ENCODE measurements around the gene GASK1B.

GASK1B gene

DNA sequence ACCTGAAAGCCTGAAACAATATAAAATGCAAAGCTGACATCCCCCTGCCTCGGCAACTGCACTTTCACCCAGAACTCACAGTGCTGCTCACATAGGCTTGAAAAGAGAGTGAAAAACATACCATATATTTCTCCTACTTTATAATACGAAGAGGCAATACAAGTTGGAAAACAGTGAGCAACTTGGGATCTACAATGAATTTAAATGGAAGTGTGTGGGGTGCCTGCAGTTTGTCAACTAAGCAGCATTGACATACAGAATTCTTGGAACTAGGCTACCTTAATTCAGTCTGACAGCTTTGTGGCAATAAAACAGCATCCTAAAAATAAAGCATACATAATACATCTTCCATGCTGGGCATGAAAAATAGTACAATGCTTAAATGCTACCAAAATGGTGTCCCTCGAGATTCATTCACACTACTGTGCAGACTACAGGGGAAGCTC is 8.0 kb downstream of the GASK1B start:
- Histone ChIP-seq H3K27me3 (ENCODE audit: insufficient read depth, poor library complexity, severe bottlenecking) (no peaks in the 10 kb centered on the region), H3K4me3 (replicated peaks; ENCODE audit: insufficient read depth, low read length) (no peak overlapping the region), H3K27ac (replicated peaks) (no peak overlapping the region)
- no peak for DNase-seq (ENCODE audit: low read depth in 1 of 2, low spot score in 1 of 2)
- TF ChIP-seq GABPA (IDR thresholded peaks at IDR 0.05; ENCODE audit: low read depth) (no peak), SPI1 (IDR thresholded peaks at IDR 0.05; ENCODE audit: borderline replicate concordance, low read depth) (no peak), POLR2AphosphoS5 (IDR thresholded peaks at IDR 0.05; ENCODE audit: low read depth) (no peak)
- TF ChIP-seq, protein P1, sequence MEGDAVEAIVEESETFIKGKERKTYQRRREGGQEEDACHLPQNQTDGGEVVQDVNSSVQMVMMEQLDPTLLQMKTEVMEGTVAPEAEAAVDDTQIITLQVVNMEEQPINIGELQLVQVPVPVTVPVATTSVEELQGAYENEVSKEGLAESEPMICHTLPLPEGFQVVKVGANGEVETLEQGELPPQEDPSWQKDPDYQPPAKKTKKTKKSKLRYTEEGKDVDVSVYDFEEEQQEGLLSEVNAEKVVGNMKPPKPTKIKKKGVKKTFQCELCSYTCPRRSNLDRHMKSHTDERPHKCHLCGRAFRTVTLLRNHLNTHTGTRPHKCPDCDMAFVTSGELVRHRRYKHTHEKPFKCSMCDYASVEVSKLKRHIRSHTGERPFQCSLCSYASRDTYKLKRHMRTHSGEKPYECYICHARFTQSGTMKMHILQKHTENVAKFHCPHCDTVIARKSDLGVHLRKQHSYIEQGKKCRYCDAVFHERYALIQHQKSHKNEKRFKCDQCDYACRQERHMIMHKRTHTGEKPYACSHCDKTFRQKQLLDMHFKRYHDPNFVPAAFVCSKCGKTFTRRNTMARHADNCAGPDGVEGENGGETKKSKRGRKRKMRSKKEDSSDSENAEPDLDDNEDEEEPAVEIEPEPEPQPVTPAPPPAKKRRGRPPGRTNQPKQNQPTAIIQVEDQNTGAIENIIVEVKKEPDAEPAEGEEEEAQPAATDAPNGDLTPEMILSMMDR (IDR thresholded peaks at IDR 0.05; ENCODE audit: insufficient read depth, low read length), result no peak
- TF ChIP-seq, protein P2, sequence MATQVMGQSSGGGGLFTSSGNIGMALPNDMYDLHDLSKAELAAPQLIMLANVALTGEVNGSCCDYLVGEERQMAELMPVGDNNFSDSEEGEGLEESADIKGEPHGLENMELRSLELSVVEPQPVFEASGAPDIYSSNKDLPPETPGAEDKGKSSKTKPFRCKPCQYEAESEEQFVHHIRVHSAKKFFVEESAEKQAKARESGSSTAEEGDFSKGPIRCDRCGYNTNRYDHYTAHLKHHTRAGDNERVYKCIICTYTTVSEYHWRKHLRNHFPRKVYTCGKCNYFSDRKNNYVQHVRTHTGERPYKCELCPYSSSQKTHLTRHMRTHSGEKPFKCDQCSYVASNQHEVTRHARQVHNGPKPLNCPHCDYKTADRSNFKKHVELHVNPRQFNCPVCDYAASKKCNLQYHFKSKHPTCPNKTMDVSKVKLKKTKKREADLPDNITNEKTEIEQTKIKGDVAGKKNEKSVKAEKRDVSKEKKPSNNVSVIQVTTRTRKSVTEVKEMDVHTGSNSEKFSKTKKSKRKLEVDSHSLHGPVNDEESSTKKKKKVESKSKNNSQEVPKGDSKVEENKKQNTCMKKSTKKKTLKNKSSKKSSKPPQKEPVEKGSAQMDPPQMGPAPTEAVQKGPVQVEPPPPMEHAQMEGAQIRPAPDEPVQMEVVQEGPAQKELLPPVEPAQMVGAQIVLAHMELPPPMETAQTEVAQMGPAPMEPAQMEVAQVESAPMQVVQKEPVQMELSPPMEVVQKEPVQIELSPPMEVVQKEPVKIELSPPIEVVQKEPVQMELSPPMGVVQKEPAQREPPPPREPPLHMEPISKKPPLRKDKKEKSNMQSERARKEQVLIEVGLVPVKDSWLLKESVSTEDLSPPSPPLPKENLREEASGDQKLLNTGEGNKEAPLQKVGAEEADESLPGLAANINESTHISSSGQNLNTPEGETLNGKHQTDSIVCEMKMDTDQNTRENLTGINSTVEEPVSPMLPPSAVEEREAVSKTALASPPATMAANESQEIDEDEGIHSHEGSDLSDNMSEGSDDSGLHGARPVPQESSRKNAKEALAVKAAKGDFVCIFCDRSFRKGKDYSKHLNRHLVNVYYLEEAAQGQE (IDR thresholded peaks at IDR 0.05; ENCODE audit: insufficient replicate concordance, low read depth), result no peak

DNA sequence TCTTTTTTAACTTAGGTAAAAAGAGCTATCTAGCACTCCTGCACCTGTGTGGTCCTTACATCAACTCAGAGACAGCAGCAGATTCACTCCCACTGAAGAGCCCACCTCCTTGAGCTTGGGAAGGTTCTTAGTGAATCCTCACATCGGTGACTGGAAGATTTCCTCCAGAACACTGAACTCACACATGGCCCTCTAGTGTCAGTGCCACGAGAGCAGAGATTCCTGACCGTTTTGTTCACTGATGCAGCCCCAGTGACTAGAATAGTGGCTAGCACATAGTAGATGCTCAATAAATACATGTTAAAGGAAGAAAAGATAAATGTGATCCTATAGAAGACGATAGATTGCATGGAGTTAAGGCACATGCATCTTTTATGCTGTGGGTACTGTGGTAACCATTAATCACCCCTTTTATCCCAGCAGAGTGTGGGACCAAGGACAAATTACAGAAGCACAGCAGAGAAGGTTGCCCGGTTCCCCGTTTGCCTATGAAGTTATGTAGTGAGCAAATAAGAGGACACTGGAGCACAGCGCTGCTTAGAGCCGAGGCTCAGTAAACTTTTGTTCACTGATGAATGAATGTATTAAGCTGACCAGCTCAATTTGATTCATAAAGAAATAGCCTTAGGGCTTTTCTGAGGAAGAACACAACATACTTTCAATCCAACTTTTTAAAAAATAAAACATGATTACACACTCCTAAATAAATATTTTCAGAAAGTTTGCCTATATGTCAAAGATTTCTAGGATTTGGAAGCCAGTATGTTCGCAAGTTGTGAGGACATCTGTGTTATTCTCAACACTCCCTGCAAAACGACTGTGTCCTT is 8.7 kb downstream of the GASK1B start:
- no peak for DNase-seq (ENCODE audit: low read depth in 1 of 2, low spot score in 1 of 2)
- H3K27me3 ChIP-seq (ENCODE audit: insufficient read depth, poor library complexity, severe bottlenecking), result no peaks in the 10 kb centered on the region
- no peak overlapping the region for H3K27ac ChIP-seq (replicated peaks)
- H3K4me3 ChIP-seq (replicated peaks; ENCODE audit: insufficient read depth, low read length), result no peak overlapping the region
- TF ChIP-seq, protein P1 (IDR thresholded peaks at IDR 0.05; ENCODE audit: insufficient read depth, low read length), result no peak
- no peak for TF ChIP-seq SPI1 (IDR thresholded peaks at IDR 0.05; ENCODE audit: borderline replicate concordance, low read depth)

DNA sequence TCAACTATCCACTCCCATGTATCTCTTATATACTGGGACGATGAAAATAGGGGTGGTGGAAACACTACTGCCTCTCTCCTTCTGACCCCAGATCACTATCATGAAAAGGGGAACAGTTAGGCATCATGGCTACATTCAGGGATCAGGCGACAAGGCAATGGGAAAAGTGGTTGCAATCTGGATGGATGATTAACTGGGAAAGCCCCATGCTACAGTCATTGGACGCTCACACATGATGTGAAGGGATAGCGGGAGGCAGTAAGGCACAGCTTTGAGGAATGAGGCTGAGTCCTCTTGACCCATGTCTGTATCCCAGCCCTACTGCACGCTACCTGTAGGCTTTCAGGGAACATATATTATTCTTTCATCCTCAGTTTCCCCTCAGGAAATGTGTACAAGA is 10.2 kb downstream of the GASK1B start:
- TF ChIP-seq, protein P1 (IDR thresholded peaks at IDR 0.05; ENCODE audit: insufficient read depth, low read length), result no peak
- TF ChIP-seq GABPA (IDR thresholded peaks at IDR 0.05; ENCODE audit: low read depth), result no peak
- TF ChIP-seq POLR2AphosphoS5 (IDR thresholded peaks at IDR 0.05; ENCODE audit: low read depth), result no peak
- TF ChIP-seq, protein P2 (IDR thresholded peaks at IDR 0.05; ENCODE audit: insufficient replicate concordance, low read depth), result no peak
- no peak for TF ChIP-seq SPI1 (IDR thresholded peaks at IDR 0.05; ENCODE audit: borderline replicate concordance, low read depth)
- H3K4me3 ChIP-seq (replicated peaks; ENCODE audit: insufficient read depth, low read length), result no peak overlapping the region
- H3K27me3 ChIP-seq (ENCODE audit: insufficient read depth, poor library complexity, severe bottlenecking), result no peaks in the 10 kb centered on the region
- no peak overlapping the region for H3K27ac ChIP-seq (replicated peaks)
- no peak for DNase-seq (ENCODE audit: low read depth in 1 of 2, low spot score in 1 of 2)
